Astrocyte of the cerebellum (primary cell): ENCODE measurements around the gene ELFN1.

Experiments
- DNase-seq: peaks from one replicate; pipeline ENCODE4 v3.0.0-alpha.2; 2011; ENCODE audit warnings: low read depth
- H3K4me3 ChIP-seq: 2 replicates; pipeline ENCODE4 v1.5.1; 2011; ENCODE audit warnings: mild to moderate bottlenecking, low read depth, low read length, moderate library complexity
- CTCF ChIP-seq: IDR thresholded peaks from 2 replicates; pipeline ENCODE4 v1.5.1; 2012; ENCODE audit warnings: low read length, low read depth, moderate library complexity, mild to moderate bottlenecking; ENCODE audit errors: missing control alignments
- in situ Hi-C: cut with HindIII; loops from 2 replicates; pipeline ENCODE4 v1.10.0; 2017; ENCODE audit warnings: low sequenced_read_pairs

The ELFN1 gene

DNA sequence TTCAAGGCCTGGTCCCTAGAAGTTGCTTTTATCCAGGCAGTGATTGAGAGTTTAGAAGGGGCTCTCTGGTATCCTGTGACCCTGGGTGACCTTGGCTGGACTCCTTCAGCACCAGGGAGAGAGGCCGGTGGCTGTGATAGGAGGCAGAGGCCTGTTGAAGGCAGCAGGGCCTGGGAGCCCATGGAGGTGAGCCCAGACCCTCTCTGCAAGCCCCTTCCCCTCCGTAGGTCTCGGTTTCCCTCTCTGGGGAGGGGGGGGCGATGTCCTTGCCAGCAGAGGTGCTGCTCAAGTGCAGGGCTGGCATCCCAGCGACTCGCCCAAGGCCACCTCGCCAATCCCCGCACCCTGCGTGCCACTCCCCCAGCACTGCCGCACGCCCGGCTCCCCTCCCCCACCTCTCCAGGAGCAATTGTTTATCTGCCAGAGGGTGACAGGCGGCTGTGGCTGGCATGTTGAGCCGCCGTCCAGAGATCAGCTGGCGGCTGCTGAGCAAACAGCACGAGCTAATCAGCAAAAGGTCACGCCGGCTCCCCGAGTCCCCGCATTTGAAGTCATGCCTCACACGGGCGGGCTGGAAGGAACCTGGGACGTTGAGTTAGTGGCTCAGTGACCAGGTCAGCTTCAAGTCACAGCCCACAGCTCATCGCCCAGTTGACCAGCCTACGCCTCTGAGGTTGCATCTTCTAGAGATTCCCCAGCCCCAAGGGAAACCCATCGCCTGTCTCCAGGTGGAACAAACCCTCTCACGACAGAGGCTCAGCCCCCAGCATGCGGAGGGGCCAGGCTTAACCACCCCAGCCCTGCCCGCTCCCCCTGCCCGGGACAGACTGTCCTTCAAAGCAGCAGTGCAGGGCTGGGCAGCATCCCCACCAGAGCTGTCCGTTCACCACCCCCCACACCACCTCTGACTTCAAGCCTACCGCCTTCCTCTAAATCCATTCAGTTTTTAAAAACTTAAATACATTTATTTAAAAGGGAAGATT is 43.7 kb downstream of the ELFN1 start:
- H3K4me3 ChIP-seq, result no peak overlapping the region
- TF ChIP-seq CTCF, result no peak
- in situ Hi-C loops, result no loop called here
- DNase-seq, result no peak

GRCh38 chr7:1714583-1715330 is 44.7 kb downstream of the ELFN1 start:
- no peak for TF ChIP-seq CTCF
- in situ Hi-C loops, result no loop called here
- no peak overlapping the region for H3K4me3 ChIP-seq
- no peak for DNase-seq

GRCh38 chr7:1715331-1715625 is 45.2 kb downstream of the ELFN1 start:
- TF ChIP-seq CTCF, result no peak
- in situ Hi-C loops, result no loop called here
- no peak for DNase-seq
- H3K4me3 ChIP-seq, result no peak overlapping the region

- H3K4me3 ChIP-seq, result no peak overlapping the region
- in situ Hi-C loops, result no loop called here
- no peak for DNase-seq
- TF ChIP-seq CTCF, result no peak
These were observed 45.6 kb downstream of the ELFN1 start for GRCh38 chr7:1715671-1716074.

- in situ Hi-C loops, result no loop called here
- DNase-seq, result no peak
- no peak overlapping the region for H3K4me3 ChIP-seq
- no peak for TF ChIP-seq CTCF
These were observed 46.4 kb downstream of the ELFN1 start for GRCh38 chr7:1716263-1717094.

DNA sequence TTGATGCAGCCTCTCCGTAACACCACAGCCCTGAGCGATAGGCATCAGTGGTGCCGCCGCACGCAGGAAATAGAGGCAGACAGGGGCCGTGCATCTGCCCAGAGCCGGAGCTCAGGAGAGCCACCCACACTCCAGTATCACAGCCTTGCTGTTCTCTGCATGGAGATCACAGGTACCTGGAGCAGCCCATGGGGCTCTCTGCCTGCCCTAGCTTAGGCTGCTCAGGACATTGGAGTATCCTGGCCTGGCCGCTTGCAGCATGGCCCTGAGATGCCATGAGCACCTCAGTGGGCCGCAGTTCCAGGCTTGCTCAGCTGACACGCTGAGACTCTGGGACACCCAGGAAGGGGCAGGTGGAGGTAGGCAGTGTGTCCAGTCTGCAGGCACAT is 47.0 kb downstream of the ELFN1 start:
- no peak overlapping the region for H3K4me3 ChIP-seq
- in situ Hi-C loops, result no loop called here
- DNase-seq, result no peak
- no peak for TF ChIP-seq CTCF
